Mesenteric fat pad (tissue), 1 donor: ENCODE results near the gene SOHLH1. TPM values are rescaled to one million over a fixed set of nuclear protein-coding genes. Genes with fewer than 3 reads are reported as not detected.

Experiments
- DNase-seq: peaks from one replicate; pipeline ENCODE4 v3.0.0-alpha.2; 2020; ENCODE audit warnings: low spot score
- long read RNA-seq: library from polyadenylated mRNA; unstranded; transcript quantifications from one replicate; pipeline ENCODE4 v2.0.0, GENCODE V29; 2020
- total RNA-seq: library from RNA; stranded (reverse); fragmentation: NEBNext Ultra II Directional; extraction: Animal tissue kit (Norgen Biotek cat#: 25700); gene quantifications from one replicate; pipeline ENCODE4 v1.2.1, GENCODE V29; 2021
- donor health status: DM: yes; HTN: yes; CAD: no.

The SOHLH1 gene
- total RNA-seq = not detected
- long read RNA-seq, partial matches to known transcripts = 1 of 1 reads
- long read RNA-seq, other reads (novel, unspliced or antisense) = 0 of 1 reads

- DNase-seq = no peak
These were observed at the start of gene SOHLH1 for GRCh38 chr9:135699440-135699839. Gene SOHLH1, minus strand, starts transcription at chr9:135699481. Its CDS starts 14 bp downstream, at chr9:135699467.

GRCh38 chr9:135748676-135749075 is 49.4 kb upstream of the SOHLH1 start:
- no peak for DNase-seq

- DNase-seq = no peak
These were observed 48.0 kb upstream of the SOHLH1 start for GRCh38 chr9:135747311-135747710.

- no peak for DNase-seq
These were observed 47.3 kb upstream of the SOHLH1 start for GRCh38 chr9:135746565-135746964.

GRCh38 chr9:135745686-135746324 is 46.5 kb upstream of the SOHLH1 start:
- DNase-seq = no peak

- no peak for DNase-seq
These were observed 45.9 kb upstream of the SOHLH1 start for GRCh38 chr9:135745189-135745588.

GRCh38 chr9:135744333-135745070 is 45.2 kb upstream of the SOHLH1 start:
- no peak for DNase-seq

GRCh38 chr9:135743546-135744332 is 44.5 kb upstream of the SOHLH1 start:
- no peak for DNase-seq

GRCh38 chr9:135743021-135743420 is 43.7 kb upstream of the SOHLH1 start:
- no peak for DNase-seq

GRCh38 chr9:135741276-135742219 is 42.3 kb upstream of the SOHLH1 start:
- no peak for DNase-seq

GRCh38 chr9:135739271-135740220 is 40.3 kb upstream of the SOHLH1 start:
- no peak for DNase-seq

- no peak for DNase-seq
These were observed 38.7 kb upstream of the SOHLH1 start for GRCh38 chr9:135737840-135738521.

- no peak for DNase-seq
These were observed 37.9 kb upstream of the SOHLH1 start for GRCh38 chr9:135736979-135737839.

GRCh38 chr9:135736272-135736978 is 37.1 kb upstream of the SOHLH1 start:
- no peak for DNase-seq

- no peak for DNase-seq
These were observed 35.4 kb upstream of the SOHLH1 start for GRCh38 chr9:135734616-135735144.

- no peak for DNase-seq
These were observed 33.4 kb upstream of the SOHLH1 start for GRCh38 chr9:135732569-135733257.
